ENCODE results near the gene STK39. TPM values are rescaled to one million over a fixed set of nuclear protein-coding genes. Genes with fewer than 3 reads are reported as not detected.

STK39 gene
- total RNA-seq, 1 donor from 2014 or later = 20.9 TPM

DNA sequence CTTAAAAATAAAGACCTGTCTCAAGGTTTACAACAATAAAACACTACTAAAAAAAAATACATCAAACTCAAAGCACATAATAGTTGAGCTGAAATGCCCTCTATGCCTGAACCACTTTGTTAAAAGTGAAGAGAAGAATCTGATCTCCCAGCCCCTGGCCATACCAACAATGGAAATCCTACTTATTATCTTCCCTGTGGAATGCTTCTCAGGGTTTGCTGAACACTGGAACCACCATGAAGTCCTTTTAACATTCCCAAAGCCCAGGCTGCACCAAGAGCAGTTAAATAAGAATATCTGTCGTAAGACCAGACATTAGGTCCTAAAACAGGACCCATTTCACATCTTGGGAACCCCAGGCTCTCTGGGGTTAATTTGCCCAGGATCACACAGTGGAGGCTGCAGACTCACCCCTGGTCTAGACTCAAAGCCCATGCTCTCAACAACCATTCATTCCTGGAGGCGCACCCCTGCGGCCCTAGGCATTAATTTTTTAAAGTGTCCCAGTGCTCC lies 285.8 kb downstream of the STK39 start:
- no peak for DNase-seq

GRCh38 chr2:167960089-167960747 lies 287.2 kb downstream of the STK39 start:
- intact Hi-C loops (cut with micrococcal nuclease) = loop anchor here (10.0 kb wide), 1 partner anchor 155 kb away; no protein-coding TSS in a partner anchor
- DNase-seq = no peak
- ATAC-seq = no peak

More for the DNA sequence above, 285.8 kb downstream of the STK39 start:
- intact Hi-C loops (cut with micrococcal nuclease) = loop anchor here (10.0 kb wide), 1 partner anchor 153 kb away; no protein-coding TSS in a partner anchor
- ATAC-seq = no peak

DNA sequence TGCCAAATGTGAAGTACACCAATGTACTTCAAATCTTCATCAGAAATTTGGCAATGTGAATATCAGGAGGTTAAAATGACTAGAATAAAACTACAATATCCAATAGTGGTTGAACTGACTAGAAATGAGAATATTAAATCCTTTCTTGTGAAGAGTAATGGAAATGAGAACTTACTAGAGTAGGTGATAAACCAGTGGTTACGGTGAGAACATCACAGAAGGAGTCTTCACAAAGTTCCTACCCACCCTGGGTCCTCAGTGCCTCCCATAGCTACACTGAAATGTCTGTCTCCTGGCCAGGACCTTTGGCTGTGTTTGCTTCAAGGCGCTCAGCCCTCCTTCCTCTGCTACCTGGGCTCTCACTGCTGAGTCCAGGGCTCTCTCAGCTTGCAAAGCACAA lies 289.7 kb downstream of the STK39 start:
- ATAC-seq (no peak), DNase-seq (no peak)
- intact Hi-C loops (cut with micrococcal nuclease) = no loop called here

GRCh38 chr2:167955264-167955906 lies 292.0 kb downstream of the STK39 start:
- ATAC-seq (no peak), DNase-seq (no peak)
- intact Hi-C loops (cut with micrococcal nuclease) = no loop called here

- no peak for DNase-seq
- no peak for ATAC-seq
- intact Hi-C loops (cut with micrococcal nuclease) = no loop called here
Measured at GRCh38 chr2:167954495-167954894, 292.9 kb downstream of the STK39 start.

GRCh38 chr2:167953776-167954175 lies 293.6 kb downstream of the STK39 start:
- DNase-seq (no peak), ATAC-seq (no peak)
- intact Hi-C loops (cut with micrococcal nuclease) = no loop called here

- ATAC-seq (no peak), DNase-seq (no peak)
- intact Hi-C loops (cut with micrococcal nuclease) = no loop called here
Measured at GRCh38 chr2:167950571-167950970, 296.8 kb downstream of the STK39 start.

- DNase-seq (no peak), ATAC-seq (no peak)
- intact Hi-C loops (cut with micrococcal nuclease) = no loop called here
Measured at GRCh38 chr2:167946441-167946841, 301.0 kb downstream of the STK39 start.

- DNase-seq = no peak
- no peak for ATAC-seq
- intact Hi-C loops (cut with micrococcal nuclease) = no loop called here
Measured at GRCh38 chr2:167945660-167946368, 301.6 kb downstream of the STK39 start.

GRCh38 chr2:167944825-167945659 lies 302.4 kb downstream of the STK39 start:
- intact Hi-C loops (cut with micrococcal nuclease) = no loop called here
- DNase-seq (no peak), ATAC-seq (peak; percentile 22)

GRCh38 chr2:167943897-167944296 lies 303.5 kb downstream of the STK39 start:
- DNase-seq (no peak), ATAC-seq (no peak)
- intact Hi-C loops (cut with micrococcal nuclease) = no loop called here

DNA sequence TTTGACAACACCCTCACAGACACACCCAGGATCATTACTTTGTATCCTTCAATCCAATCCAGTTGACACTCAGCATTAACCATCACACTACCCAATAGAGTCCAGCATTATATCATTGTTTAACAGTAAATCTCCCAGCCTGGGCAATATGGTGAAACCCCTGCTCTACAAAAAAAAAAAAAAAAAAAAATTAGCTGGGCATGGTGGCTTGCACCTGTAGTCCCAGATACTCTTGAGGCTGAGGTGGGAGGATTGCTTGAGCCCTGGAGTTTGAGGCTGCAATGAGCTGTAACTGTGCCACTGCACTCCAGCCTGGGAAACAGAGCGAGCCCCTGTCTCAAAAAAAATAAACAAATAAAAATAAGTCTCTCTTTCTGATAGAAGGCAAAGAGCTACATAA lies 304.0 kb downstream of the STK39 start:
- ATAC-seq (no peak), DNase-seq (no peak)
- intact Hi-C loops (cut with micrococcal nuclease) = no loop called here

GRCh38 chr2:167942366-167943081 lies 304.9 kb downstream of the STK39 start:
- no peak for DNase-seq
- intact Hi-C loops (cut with micrococcal nuclease) = no loop called here
- ATAC-seq = no peak

GRCh38 chr2:167941604-167942003 lies 305.8 kb downstream of the STK39 start:
- no peak for ATAC-seq
- DNase-seq = no peak
- intact Hi-C loops (cut with micrococcal nuclease) = no loop called here

DNA sequence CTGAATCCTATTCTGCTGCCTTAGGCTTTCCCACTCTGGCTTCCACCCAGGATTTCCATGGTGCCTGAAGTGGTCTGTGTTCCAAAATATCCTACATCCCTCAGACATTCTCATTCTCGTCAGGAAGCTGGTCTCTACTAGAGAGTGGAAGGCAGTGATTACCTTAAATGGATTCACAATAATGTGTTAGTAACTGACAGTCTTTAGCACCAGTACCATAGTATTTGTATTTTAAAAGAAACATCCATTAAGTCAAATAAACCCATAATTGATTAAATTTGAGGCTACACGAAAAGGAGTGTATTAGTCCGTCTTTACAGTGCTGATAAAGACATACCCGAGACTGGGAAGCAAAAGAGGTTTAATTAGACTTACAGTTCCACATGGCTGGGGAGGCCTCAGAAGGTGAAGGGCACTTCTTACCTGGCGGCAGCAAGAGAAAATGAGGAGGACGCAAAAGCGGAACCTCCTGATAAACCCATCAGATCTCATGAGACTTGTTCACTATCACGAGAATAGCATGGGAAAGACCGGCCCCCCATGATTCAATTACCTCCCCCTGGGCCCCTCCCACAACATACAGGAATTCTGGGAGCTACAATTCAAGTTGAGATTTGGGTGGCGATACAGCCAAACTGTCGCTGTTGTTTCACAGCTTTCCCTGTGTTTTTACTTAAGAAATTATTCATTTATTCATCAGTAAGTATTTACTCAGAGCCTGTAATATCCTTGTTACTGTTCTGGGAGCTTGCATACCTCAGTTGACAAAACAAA lies 306.5 kb downstream of the STK39 start:
- ATAC-seq (no peak), DNase-seq (no peak)
- intact Hi-C loops (cut with micrococcal nuclease) = no loop called here

GRCh38 chr2:167940346-167940725 lies 307.1 kb downstream of the STK39 start:
- ATAC-seq (no peak), DNase-seq (no peak)
- intact Hi-C loops (cut with micrococcal nuclease) = no loop called here

- intact Hi-C loops (cut with micrococcal nuclease) = no loop called here
- ATAC-seq (no peak), DNase-seq (no peak)
Measured at GRCh38 chr2:167939514-167940345, 307.7 kb downstream of the STK39 start.
